GM04503 (cell line): ENCODE results near the gene VCX2.
"Not testable (repeated sequence)": the region's sequence is repeated elsewhere in the genome, so short reads cannot be mapped to it uniquely, and the experiment has no call there.

Experiments used
- DNase-seq: peaks from one replicate; pipeline ENCODE4 v3.0.0-alpha.2; 2012; ENCODE audit warnings: low read depth

VCX2 gene

GRCh38 chrX:8171169-8171568 lies at the start of gene VCX2:
Gene VCX2 (minus strand): TSS chrX:8171267. CDS start chrX:8170643, 624 bp downstream.
- DNase-seq: not testable (repeated sequence)

DNA sequence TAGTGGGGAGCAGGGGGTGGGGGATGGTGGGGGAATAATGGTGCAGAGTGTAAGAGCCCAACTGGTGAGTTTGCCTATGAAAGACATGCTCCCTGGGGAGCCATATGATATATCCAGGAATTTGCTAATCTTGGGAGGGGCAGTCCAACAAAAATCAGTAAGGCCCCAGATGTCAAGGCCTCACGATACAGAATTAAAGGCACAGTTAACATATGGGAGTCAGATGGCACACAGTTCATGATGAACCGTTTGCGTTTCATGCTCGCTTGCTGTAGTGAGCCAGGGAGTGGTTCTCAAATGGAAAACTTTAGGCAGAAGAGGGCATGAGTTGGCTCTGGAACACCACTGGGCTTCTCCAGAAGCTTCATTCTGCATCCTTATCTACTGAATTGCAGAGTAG lies 33.9 kb upstream of the VCX2 start:
- DNase-seq: no peak

DNA sequence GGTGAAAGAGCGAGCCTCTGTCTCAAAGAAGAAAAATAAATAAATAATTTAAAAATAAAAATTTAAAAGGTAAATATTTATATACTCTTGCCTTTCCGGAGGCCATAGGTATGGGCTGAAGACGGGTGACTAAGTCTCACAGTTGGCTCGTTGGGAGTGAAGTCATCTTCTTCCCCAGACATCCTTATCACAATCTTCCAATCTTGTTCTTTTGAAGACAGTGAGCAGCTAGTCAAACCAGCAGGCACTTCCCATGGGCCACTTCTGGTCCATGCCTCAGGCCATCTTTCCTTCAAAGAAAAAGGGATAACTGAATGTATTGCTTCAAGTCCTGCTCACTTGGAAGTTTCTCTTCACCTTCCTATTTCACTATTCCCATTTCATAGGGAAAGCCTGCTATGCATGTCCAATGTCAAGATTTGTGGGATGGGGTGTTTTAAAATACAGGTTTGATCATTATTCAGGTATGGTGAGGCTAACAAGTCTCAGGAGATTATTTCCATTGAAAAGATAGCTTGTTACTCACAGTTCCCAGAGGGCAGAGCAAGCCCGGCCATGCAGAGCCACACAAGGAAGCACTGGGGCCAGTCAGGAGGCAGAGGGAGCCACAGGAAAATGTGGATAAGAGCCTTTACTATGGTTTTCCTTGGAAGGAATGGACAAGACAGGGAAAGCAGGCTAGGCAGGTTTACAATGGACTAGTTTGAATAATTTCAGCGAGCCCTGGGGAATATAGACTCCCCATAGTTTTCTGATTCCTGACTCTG lies 33.3 kb upstream of the VCX2 start:
- no peak for DNase-seq

DNA sequence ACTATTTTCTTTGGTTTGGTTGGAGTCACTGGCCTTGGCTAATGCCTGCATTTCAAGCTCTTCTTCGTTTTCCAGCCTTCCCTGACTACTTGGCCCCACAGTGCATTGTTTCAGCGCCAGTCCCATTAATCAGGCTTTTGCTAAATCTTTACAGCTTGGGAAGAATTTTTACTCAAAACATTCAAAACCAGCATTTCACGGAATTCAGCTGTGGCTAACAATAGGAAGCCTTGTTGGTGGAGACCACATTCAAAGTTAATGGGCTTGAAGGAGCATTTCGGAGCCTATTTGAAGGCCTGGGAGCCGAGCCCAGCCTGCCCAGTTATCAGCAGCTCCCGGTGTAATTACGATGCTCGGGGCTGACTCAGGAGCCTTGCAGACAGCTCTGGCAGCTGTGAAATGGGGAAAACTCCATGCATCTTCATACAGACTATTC lies 30.8 kb upstream of the VCX2 start:
- DNase-seq: no peak

- DNase-seq: no peak
Measured at GRCh38 chrX:8196776-8197175, 25.7 kb upstream of the VCX2 start.

GRCh38 chrX:8194216-8194615 lies 23.1 kb upstream of the VCX2 start:
- no peak for DNase-seq

GRCh38 chrX:8192276-8192675 lies 21.2 kb upstream of the VCX2 start:
- DNase-seq: no peak

DNA sequence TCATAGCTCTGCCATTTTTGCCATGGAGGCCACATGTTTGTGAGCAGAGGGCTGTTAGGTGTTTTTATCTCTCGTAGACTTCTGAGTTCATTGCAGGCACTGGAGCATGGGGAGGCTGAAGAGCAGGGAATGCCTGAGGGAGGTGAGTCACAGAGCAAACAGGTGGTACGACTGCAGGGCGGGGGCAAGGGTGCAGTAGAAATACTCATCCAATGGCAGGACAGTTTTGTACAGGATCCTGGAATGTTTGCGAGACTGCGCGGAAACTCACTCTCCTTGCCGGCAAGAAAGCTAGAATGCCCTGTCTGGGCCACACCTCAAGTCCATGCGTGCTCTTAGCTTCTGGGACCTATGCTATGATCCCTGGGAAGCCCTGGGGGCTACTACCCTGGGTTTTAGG lies 20.0 kb upstream of the VCX2 start:
- no peak for DNase-seq

- DNase-seq: no peak
Measured at GRCh38 chrX:8190341-8190830, 19.3 kb upstream of the VCX2 start.

- no peak for DNase-seq
Measured at GRCh38 chrX:8189096-8189830, 18.2 kb upstream of the VCX2 start.

GRCh38 chrX:8183346-8183745 lies 12.3 kb upstream of the VCX2 start:
- DNase-seq: no peak

- no peak for DNase-seq
Measured at GRCh38 chrX:8179656-8180055, 8.6 kb upstream of the VCX2 start.

DNA sequence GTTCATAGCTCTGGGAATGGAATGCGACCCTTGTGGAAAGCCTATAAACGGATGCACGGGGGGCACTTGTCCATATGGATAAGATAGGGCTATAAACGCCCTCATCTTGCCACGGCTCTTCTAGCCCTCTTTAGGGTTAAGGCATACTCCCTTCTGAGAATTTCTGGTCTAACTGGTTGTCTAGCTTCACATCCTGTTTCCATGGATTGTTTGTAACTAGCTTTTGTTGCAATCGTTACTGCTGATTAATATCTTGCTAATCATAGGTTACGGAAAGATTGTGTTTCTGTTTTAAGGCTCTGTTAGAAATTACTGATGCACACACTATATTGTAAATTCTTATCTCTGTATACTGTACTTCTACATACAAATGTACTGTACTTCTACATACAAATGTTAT lies 17.1 kb downstream of the VCX2 start:
- not testable (repeated sequence) for DNase-seq

DNA sequence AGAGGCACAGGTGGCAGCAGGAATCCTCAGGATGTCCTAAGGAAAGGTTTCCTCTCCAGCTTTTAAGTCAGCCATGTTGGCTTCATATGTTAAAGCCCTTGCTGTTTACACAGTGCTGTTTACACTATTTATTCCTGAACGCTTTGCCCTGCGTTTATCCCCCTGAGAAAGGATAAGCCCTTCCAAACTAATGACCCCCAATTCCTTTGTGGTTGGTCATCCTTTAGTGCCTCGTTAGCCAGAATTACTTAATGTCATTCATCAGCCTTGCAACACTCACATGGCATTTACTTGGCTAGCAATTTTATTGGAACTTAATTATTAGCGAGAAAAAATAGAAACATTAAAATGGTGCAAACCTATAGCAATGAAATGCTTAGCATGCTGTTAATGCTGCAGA lies 23.8 kb downstream of the VCX2 start:
- DNase-seq: no peak

DNA sequence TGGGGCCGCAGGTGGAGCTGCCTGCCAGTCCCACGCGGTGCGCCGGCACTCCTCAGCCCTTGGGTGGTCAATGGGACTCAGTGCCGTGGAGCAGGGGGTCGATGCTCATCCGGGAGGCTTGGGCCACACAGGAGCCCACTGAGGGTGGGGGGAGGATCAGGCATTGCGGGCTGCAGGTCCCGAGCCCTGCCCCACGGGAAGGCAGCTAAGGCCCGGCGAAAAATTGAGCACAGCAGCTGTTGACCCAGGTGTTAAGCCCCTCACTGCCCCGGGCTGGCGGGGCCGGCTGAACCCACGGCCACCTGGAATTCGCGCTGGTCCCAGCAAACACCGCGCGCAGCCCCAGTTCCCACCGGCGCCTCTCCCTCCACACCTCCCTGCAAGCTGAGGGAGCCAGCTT lies 26.1 kb downstream of the VCX2 start:
- no peak for DNase-seq

- DNase-seq: no peak
Measured at GRCh38 chrX:8141896-8142295, 29.2 kb downstream of the VCX2 start.

DNA sequence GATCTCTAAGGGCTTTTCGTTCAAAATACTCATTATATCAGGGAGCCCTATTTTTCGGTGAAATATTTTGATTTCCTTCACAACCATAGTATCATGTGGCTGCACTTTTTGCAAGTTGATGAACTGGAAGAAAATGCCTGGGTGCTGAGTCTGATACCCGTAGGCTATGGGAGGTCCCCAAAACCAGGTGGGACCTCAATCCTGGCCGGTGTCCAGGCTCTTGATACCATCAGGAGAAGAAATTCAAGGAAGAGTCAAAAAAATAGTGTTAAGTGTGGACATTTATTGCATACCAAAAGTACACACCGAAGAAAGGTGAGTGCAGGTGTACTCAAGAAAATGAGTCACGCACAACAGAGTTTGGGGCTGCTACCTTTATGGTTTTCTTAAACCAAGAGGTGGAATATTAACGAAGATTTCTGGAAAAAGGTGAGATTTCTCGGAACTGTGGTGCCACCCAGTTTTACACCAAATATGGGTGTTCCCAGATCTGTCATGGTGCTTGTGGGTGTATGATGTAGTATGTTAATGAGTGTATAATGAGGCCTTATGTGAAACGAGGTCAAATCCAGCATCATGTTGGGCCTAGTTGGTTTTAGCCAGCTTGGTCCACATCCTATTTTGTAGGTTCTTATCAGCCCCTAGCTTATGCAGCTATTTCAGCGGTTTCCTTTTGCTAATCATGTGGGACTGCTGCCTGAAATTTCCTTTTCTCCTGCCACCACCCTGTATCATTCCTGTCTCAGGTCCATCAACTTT lies 29.9 kb downstream of the VCX2 start:
- no peak for DNase-seq

GRCh38 chrX:8139716-8140115 lies 31.4 kb downstream of the VCX2 start:
- DNase-seq: no peak

DNA sequence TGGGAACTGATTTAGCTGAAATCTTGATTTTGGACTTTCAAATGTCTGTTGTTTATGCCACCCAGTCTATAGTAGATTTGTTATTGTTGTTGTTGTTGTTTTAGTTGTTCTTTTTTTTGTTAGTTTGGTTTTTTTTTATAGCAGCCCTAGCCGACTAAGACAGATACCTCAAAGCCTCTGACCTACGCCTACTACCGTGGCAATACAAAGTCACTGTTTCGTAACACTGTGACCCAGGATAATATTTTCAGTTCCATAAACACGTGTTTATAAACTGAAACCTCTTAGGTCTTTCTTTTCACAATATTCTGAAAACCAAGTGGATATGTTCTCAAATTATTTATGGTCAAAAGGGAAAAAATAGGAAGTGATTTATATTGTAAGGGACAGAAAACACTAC lies 32.8 kb downstream of the VCX2 start:
- DNase-seq: no peak

GRCh38 chrX:8126648-8127047 lies 44.4 kb downstream of the VCX2 start:
- DNase-seq: no peak

DNA sequence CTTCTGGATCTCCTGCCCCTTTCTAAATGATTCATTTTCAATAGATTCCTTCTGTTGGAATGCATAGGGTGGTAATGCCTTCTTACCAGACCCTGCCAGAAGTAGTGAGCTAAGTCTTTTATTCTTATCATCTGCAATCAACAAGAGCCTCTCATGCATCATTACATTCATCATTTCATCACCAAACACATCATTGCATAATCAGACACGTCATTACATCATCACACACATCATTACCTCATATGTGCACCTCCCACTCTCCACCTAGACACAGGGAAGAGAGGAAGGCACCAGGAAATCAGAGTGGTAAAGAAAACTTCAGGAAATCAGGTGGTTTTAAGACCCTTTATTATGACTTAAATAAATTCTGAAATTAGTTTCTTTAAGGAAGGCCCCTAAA lies 45.0 kb downstream of the VCX2 start:
- no peak for DNase-seq

DNA sequence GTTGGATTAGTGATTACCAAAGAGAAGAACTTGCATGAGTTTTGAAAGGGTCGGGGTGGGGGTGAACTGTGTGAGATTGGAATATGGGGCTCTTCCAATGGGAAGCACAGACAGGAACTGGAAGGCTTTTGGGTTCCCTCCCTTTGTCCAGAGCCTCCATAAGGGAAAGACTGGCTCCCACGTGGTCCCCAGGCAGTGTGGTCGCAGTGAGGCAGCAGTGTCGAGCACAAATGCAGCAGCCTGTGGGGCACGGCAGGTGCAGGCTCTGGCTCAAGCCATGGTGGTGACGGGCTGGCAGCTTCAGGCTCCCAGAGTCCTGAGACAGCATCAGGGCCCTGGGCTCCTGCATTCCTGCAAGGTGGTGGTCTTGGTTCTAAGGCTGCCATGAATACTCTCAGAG lies 45.5 kb downstream of the VCX2 start:
- no peak for DNase-seq

- no peak for DNase-seq
Measured at GRCh38 chrX:8122538-8122937, 48.5 kb downstream of the VCX2 start.
